ENCODE data around the gene FXYD7.
A peak's percentile ranks its signal among the peaks of the same experiment; 100 is the strongest.
"Not testable (repeated sequence)": the region's sequence is repeated elsewhere in the genome, so short reads cannot be mapped to it uniquely, and the experiment has no call there.

The FXYD7 gene

GRCh38 chr19:35125749-35126623, 17.1 kb upstream of the FXYD7 start:
- DNase-seq (ENCODE audit: low read depth in 3 of 3, low spot score in 1 of 3) = no peak

DNA sequence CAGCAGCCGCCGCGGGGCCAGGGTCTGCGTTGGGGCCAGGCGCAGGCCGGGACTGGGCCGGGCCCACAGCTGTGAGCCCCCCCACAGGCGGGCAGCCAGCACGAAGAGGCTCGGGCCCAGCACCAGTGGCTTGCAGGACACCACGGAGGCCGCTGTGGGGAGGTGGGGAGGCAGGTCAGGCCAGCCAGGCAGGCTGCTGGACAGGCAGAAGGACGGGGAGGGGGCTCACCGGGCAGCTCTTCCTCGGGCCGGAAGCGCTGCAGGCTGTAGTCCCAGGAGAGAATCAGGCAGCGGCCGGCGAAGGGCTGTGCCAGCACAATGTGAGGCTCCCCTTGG, 16.5 kb upstream of the FXYD7 start:
- no peak for DNase-seq (ENCODE audit: low read depth in 3 of 3, low spot score in 1 of 3)

- no peak for DNase-seq (ENCODE audit: low read depth in 3 of 3, low spot score in 1 of 3)
Measured at GRCh38 chr19:35127871-35128270, 15.2 kb upstream of the FXYD7 start.

- no peak for DNase-seq (ENCODE audit: low read depth in 3 of 3, low spot score in 1 of 3)
Measured at GRCh38 chr19:35128398-35129057, 14.5 kb upstream of the FXYD7 start.

- DNase-seq (ENCODE audit: low read depth in 3 of 3, low spot score in 1 of 3) = not testable (repeated sequence)
Measured at GRCh38 chr19:35129724-35130274, 13.3 kb upstream of the FXYD7 start.

DNA sequence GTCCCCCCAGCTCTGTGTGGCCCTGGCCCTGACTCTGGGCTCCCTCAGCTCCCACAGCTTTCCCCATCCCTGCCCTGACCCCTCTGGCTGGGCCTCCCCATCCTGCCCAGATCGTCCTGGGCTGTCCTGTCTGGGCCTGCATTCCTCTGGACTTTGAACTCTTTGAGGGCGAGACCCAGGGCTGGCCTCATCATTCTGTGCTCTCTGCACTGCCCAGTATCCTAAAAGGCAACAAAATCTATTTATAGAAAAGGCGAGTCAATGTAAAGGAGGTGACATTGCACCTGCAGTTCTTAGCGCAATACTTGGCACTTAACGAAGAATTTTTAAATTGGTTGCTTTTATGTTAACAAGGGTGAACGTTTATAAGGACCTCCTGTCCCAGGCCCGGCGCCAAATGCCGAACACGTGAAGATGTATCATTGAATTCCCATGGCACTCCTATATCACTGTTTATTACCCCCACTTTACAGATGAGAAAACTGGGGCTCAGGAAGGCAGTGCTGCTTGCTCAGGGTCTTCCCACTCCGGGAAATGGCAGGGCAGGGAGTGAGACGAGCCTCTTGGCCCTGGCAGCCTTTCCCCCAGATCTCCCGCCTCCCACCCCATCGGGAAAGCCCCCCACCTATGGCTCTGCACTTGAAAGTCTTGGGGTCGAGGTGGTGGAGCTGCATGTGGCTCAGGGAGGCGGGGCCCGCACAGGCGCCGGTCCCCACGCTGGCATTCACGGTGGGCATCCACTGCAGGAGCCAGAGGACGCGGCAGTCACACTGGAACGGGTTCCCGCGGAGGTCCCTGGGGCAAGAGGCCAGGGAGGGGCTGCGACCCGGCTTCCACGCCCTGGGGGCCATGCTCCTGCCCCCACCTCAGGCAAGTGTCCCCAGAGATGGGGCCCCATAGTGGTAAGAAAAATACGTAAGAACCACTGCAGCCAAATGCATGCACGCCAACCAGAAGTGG, 12.0 kb upstream of the FXYD7 start:
- no peak for DNase-seq (ENCODE audit: low read depth in 3 of 3, low spot score in 1 of 3)

GRCh38 chr19:35132254-35132653, 10.8 kb upstream of the FXYD7 start:
- DNase-seq (ENCODE audit: low read depth in 3 of 3, low spot score in 1 of 3) = no peak

GRCh38 chr19:35133826-35134225, 9.2 kb upstream of the FXYD7 start:
- no peak for DNase-seq (ENCODE audit: low read depth in 3 of 3, low spot score in 1 of 3)

DNA sequence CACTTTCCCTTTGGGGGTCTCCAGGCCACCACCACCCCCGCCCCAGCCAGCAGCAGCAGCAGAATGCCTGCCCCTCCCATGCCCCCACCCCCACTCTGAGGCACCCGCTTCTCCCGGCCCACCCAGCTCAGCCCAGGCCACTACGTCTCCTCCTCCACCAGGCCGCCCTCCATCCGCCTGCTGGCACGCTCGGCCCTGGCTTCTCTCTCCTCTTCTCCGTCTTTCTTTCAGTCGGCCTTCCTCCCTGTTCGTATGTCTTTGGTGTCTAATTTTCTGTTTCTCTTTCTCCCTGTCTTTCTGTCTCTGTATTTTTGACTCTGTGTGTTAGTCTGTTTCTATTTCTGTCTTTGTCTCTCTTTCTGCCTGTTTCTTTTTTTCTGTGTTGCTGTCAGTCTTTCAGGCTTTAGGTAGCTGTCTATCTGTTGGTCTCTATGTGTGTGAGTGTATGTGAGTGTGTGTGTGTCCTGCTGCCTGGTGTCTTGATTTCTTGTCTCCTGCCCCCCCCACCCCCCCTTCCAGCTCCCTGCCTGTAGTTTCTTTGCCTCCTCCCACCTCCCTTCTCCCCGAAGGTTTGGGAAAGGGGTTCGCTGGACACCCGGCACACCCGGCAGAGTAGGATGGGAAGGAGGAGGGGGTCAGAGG, 8.3 kb upstream of the FXYD7 start, which contains the start of gene LGI4:
TSS of gene LGI4 (minus strand) at position 459 of the 642 bp plus-strand sequence. CDS start at position 80, 379 bp downstream.
- DNase-seq (ENCODE audit: low read depth in 3 of 3, low spot score in 1 of 3) = no peak

DNA sequence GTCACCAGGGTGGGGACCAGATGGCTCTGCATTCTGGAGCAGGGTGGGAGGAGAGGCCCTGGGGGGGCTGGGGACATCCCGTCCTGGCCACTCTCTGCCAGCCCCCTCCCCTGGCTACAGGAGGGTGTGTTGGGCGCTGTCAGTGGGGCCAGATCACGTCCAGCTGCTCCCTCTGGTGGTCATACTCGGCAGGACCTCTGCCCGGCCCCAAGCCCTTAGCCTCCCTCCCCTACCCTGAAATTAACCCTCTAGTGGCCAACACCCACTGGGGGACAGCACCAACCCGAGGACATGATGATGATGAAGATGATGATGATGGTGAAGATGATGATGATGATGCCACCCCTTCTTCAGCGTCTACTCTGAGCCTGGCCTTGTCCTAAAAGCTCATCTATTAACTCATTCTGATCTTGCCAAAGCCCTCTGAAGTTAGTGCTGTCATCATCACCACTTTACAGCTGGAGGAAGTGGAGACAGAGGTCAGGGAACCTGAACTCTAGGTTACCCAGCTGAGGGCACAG, 7.6 kb upstream of the FXYD7 start:
- peak in 1 of 3 donors; percentile 58 for DNase-seq (ENCODE audit: low read depth in 3 of 3, low spot score in 1 of 3)

DNA sequence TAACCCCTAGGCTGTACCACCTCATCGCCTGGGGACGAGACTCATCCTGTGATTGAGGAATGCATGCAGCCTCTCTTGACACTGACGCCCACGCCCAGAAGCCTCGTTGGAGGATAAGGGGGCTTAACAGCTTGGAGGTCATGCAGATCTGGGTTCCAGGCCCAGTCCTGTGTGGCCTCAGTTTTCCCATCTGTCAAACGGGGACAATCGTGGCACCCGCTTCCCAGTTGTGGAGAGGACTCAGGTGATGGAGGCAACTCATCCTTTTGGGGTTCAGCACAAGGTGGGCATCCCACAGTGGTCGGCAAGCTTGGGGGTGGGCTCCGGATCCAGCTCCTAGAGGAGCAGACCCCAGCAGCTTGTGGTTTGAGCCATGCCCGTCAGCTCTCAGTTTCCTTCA, 6.8 kb upstream of the FXYD7 start:
- no peak for DNase-seq (ENCODE audit: low read depth in 3 of 3, low spot score in 1 of 3)

DNA sequence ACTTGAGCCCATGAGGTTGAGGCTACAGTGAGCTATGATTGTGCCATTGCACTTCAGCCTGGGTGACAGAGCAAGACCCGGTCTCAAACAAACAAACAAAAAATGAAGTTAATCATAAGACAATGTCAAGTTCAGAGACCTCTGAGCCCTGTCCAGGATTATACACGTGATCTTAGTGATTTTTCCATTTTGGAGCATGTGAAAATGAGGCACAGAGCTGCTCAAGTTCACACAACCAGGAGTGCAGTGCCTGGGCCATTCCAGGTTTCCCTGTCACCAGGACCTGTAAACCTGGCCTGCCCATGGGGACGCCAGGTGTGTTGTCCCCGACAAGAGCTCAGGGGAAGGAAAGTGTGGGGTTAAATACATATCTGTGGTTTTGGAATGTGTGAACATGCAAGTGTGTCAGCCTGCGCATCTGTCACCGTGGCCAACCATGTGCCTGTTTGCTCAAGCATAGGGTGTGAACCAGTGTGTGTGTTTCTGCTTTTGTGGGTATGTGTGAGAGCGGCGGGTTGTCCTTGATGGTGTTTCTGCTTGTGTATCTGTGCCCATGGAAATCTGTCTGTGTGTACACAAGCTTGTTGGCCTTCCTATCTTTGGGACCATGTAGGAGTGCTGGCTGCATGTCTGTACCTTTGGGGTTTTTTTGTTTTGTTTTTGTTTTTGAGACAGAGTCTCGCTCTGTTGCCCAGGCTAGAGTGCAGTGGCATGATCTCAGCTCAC, 5.9 kb upstream of the FXYD7 start:
- no peak for DNase-seq (ENCODE audit: low read depth in 3 of 3, low spot score in 1 of 3)

DNA sequence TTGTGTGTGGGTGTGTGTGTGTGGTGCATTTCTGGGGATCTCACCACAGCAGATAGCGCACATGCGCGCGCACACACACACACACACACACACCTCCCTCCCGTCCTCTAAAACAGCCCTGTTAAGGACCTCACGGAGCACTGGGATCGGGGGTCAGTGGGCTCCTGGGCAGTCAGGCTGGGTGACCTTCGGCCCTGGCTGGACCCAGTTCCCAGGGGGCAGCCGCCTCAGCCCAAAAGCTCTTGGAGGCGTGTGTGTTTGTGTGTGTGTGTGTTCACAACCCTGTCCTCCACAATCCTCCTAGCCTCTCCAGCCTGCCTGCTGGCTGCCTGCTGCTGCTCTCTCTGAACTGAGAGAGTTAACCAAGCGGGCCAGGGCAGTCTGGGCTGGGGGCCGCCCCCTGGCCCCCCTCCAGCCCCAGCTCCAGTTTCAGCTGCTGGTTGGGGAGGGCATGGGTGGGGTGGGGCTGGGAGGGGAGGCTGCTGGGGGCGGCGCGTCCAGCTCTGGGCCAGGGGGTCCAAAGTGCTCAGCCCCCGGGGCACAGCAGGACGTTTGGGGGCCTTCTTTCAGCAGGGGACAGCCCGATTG, 4.7 kb upstream of the FXYD7 start, which contains the start of gene FXYD1:
TSS of gene FXYD1 (plus strand) at position 520 of the 588 bp plus-strand sequence. CDS start 1,256 bp downstream, outside the sequence.
- no peak for DNase-seq (ENCODE audit: low read depth in 3 of 3, low spot score in 1 of 3)

DNA sequence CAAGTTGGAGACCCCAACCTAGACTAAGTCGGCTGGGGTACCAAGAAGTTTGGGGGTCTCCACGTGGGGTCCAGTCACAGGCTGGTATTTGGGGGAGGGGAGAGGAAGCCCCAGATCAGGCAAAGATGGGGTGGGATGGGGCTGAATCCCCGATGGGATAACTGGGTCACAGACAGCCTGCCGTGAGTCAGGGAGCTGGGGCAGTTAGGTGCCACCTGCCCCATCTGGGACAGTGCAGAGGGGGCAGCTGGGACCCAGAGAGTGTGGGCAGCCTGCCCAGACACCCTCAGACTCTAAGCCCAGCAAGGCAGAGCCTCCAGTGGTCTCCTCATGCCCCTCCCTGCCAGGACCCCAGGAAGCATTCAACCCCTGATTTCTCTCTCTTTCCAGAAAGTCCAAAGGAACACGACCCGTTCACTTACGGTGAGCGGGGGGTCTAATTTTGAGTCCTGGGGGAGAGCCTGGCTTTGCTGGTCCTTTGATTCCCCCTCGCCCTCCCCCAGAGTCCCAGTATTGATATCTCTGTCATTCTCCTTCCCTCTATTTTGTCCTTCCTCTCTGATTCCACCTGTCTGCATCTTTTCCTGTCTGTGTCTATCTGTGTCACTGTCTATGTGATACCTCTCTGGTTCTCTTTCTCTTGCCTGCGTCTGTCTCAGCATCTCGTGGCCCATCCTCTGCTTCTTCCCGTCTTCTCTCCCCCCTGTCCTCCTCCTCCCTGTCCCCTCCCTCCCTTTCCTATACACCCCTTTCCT, 2.7 kb upstream of the FXYD7 start:
- DNase-seq (ENCODE audit: low read depth in 3 of 3, low spot score in 1 of 3) = no peak

DNA sequence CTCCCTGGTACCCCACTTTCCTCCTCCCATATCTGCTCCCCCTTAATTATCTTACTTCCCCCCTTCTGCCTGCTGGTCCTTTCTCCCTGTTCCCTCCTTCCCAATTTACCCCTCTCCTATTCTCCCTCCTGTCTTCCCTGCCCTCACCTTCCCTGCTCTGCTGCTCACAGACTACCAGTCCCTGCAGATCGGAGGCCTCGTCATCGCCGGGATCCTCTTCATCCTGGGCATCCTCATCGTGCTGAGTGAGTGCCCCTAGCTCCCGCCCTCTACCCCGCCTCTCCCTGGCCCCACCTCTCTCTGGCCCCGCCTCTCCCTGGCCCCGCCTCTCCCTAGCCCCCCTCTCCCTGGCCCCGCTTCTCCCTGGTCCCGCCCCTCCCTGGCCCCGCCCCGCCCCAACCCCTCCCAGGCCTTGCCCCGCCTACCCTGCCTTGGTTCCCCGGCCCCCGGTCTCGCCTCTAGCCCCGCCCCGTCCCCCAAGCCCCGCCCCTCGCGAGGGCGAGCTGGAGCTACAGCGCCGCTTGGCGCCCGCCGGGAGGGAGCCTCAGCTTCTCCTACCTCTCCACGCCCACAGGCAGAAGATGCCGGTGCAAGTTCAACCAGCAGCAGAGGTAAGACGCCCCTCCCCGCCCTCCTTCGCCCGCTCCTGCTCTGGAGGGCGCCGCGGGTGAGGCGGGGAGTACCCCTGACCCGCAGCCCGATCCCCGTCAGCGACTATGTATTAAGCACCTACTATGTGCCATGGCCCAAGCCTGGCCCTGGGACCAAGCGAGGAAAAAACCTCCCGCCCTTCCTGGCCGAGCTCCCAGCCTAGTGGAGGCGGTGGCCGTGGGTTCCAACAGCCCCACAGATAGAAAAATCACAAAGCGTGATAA, 1.9 kb upstream of the FXYD7 start:
- peak; percentile 92 to 99 (median 95) for DNase-seq (ENCODE audit: low read depth in 3 of 3, low spot score in 1 of 3)

GRCh38 chr19:35141837-35142605, 1.0 kb upstream of the FXYD7 start:
- DNase-seq (ENCODE audit: low read depth in 3 of 3, low spot score in 1 of 3) = no peak

Data from stimulated activated CD4-positive, alpha-beta T cell treated with anti-CD3 and anti-CD28 coated beads, TNF-alpha, amount 100 ng/mL, for 1 hour (primary cell).